T-helper 22 cell (primary cell): ENCODE data around the gene REV3L.
"Not testable (repeated sequence)": the region's sequence is repeated elsewhere in the genome, so short reads cannot be mapped to it uniquely, and the experiment has no call there.

Source experiments
- DNase-seq: peaks from one replicate; pipeline ENCODE4 v3.0.0-alpha.2; 2020; ENCODE audit warnings: low read depth

Gene REV3L, protein sequence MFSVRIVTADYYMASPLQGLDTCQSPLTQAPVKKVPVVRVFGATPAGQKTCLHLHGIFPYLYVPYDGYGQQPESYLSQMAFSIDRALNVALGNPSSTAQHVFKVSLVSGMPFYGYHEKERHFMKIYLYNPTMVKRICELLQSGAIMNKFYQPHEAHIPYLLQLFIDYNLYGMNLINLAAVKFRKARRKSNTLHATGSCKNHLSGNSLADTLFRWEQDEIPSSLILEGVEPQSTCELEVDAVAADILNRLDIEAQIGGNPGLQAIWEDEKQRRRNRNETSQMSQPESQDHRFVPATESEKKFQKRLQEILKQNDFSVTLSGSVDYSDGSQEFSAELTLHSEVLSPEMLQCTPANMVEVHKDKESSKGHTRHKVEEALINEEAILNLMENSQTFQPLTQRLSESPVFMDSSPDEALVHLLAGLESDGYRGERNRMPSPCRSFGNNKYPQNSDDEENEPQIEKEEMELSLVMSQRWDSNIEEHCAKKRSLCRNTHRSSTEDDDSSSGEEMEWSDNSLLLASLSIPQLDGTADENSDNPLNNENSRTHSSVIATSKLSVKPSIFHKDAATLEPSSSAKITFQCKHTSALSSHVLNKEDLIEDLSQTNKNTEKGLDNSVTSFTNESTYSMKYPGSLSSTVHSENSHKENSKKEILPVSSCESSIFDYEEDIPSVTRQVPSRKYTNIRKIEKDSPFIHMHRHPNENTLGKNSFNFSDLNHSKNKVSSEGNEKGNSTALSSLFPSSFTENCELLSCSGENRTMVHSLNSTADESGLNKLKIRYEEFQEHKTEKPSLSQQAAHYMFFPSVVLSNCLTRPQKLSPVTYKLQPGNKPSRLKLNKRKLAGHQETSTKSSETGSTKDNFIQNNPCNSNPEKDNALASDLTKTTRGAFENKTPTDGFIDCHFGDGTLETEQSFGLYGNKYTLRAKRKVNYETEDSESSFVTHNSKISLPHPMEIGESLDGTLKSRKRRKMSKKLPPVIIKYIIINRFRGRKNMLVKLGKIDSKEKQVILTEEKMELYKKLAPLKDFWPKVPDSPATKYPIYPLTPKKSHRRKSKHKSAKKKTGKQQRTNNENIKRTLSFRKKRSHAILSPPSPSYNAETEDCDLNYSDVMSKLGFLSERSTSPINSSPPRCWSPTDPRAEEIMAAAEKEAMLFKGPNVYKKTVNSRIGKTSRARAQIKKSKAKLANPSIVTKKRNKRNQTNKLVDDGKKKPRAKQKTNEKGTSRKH (N-terminal part only)

DNA sequence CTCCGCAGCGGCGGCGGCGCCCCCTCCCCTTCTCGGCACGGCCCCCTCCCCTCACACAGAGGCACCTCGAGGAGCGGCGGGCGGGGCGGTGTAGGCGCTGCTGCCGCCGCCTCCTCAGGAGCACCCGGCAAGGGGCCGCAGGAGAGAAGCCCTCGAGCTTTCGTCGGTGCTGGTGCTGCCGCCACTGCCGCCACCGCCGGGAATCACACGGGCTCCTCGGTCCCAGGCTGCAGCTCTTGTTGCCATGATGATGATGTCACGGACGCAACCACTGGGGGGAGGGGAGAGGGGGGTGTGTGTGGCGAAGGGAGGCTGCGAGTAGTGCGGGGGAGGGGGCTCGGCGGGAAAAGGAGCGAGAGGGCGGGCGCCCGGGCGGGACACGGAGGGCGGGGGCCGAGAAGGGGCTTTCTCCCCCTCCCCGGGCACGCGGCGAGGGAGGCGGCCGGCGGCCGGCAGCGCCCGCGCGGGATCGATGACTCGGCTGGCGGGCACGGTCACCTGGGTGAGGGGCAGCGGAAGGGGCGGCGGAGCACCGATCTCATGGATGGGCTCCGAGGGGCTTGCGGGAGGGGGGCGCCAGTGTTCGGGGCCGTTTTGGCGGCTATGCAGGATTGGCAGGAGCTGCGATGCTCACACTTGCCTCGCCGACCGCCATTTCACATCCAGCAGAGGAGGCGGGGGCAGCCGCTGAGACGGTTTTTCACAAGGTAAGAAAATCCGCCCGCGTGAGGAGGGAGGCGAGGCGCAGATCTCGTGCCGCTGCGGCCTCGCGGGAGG is at the start of gene REV3L:
REV3L (minus strand) TSS at position 260 of the 777 bp plus-strand sequence. CDS start 330 bp downstream, outside the sequence.
- DNase-seq, result peak; percentile 85

DNA sequence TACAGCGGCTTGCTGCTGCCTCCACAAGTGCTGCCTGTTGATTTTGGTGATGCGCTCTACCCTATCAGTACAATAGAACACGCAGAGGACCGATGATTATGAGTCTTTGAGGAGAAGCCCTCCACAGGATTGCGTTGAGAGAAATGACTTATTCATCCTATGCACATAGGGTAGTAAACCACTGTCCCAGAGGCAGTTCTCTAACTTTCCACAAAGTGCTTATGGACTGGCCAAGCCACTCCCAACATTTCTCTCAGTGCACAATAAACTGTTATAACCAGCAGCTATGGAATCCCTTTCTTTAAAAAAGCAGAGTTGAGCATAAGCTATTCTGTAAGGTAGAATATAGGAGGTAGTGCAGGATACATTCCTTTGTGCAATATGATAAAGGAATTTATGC is 48.2 kb upstream of the REV3L start:
- DNase-seq, result no peak

DNA sequence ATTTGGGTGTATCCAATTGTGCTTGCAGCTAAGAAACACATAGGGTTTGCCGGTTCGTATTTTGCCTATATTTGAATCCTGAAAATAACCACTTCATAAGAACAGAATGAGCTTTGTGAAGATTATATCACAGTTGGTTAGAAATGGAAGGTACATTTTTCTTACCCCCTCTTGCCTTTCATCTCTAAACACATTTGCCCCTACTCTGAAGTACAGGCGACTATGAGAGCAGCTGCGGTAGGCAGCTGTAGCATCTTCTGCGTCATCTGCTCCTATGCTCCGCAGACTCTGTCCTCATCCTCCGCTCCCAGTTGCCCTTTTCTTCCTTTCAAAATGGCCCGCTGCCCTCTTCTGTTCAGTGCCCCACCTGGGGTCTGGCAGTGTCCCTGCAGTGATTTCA is 47.6 kb upstream of the REV3L start:
- DNase-seq, result no peak

DNA sequence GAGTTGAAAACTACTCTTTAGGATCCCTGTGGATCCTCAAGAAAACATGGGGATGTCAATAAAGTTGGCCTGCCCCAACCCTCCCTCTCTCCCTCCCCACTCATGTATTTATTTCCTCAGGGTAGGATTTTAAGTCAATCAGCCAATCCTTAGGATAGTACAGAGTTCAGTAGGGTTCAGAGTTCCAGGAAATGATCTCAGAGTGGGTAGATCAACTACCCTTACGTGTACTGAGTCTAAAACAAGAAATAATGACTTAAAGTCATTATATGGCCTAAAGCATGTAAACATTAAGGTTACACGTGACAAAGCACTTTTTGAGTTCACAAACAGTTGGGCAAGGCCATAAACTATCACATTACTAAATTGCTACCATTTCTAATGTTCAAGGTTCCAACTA is 47.2 kb upstream of the REV3L start:
- DNase-seq, result no peak

DNA sequence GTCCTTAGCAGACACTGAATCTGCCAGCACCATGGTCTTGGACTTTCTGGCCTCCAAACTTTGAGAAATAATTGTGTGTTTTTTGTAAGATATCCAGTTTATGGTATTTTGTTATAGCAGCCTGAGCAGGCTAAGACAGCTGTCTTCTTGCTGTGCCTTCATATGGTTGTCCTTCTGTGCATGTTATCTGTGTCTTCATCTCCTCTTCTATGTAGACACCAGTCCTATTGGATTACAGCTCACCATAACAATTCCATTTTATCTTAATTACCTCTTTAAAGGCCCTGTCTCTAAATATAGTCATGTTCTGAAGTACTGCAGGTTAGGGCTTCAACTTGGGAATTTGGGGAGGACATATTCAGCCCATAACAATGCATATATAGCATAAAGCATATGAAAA is 44.3 kb upstream of the REV3L start:
- DNase-seq, result no peak

DNA sequence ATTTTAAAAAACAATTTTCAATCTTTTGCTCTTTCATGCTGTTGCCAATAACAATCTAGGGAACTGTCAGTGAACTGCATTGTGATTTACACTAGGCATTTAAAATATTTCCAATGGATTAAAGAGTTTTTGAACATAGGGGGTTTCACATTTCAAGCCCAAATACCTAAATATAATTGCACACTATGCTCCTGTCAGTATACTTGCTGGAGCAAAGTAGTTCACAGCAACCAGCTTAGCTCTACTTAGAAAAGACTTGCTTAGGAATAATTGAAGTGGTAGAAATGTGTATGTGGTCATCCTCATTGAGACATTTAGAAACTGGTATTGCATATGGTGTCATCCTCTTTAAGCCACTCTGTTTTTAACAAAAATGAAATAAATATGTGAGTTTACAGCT is 41.7 kb upstream of the REV3L start:
- DNase-seq, result no peak

DNA sequence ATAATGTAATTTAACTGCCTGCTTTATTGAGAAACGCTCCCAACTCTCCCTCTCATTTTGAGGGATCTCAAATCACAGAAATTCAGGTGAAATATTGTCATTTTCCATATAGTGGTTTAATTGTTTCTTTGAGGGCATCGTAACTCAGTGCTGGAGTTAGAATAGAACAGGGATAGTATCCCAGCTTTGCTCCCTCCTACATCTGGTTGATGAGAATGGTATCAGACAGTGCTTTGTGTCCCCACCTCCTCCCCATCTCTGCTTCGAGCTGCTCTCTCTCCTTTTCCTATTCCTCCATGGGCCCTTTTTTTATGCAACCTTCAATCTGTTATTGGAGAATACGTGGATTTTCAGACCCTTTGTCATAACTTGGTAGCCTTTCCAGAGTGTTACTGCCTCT is 41.2 kb upstream of the REV3L start:
- DNase-seq, result no peak

DNA sequence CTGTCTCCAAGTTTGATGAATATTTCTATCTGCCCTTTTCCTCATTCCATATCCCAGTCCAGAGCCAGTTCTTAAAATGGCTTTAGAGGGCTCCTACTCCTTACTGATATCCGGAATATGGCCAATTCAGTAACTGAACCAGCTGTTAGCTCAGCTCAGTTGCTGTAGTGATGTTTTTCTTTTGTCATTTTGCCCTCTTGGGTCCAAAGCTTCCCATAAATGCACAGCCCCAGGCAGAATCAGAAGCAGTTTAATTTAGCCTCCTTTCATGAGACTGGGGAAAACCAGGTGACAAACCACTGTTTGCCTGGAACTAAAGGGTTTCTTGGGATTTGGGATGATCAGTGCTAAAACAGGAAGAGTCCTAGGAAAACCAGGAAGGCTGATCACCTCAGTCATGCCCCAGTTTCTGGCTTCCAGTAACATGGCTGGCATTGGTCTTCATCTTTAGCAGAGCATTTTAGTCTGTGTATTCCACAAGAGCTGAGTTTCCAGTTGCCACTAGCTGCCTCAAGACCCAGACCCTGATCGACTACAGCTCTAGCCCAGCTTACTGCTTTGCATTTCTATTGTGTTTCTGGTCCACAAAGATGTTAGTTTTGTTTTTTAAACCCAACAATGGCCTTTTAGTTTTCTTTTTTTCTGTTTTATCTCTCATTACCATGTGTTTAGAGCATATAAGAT is 40.6 kb upstream of the REV3L start:
- no peak for DNase-seq

DNA sequence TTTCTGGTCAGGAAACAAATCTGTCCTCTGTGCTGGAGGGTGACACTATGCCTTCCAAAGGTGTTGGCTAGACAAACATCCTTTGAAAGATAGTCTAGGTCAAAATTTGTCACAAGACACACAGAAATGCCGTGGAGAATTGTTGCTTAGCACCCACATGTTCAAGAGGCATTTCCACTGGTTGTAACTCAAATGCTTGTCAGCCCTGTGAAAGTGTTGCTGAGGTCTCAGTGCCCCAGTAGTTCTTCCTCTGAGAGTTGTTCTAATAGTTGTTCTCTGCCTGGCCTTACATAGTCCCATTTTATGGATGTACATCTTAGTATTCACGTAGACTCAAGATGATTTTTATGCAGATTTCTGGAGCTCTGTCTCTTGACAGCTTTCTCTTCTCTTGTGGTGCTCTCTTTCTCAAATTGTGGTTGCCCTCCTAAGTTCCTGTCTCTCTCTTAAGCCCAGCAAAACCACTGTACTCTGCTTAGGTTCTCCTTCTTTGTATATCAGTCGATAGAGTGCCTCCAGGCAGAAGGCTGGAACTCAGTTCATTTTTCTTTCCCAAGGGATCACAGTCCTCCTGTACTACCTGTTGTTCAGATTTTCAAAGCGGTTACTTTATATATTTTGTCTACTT is 39.5 kb upstream of the REV3L start:
- no peak for DNase-seq

DNA sequence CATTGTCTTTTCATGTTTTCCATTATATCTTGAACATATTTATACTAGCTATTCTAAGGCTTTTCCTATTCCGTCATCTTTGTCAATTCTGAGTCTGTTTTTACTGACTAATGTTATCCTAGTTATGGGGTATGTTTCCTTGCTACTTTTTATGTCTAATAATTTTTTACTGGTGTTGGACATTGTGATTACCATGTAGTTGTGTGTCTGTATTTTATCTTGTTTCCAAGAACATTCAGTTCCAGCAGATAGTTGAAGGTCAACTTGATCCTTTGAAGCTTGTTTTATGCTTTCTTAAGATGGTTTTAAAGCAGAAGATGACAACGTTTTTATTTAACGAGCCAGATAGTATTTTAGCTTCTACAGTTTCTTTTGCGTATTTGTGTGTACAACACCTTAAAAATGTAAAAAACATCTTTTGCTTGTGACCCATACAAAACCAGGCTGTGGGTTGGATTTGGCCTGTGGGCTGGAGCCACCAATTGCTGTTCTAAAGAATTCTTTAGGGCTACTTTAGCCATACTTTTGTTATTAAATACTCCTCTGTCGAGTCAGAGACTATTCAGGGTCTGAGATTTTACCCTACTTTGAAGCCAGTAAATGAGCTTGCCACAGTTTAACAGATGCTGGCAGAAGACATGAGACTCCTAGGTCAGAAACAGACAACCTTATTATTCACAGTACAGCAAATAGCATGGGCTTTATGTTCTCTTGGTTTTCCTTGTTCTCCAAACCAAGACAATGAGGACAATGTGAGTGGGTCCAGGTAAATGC is 38.7 kb upstream of the REV3L start:
- no peak for DNase-seq

DNA sequence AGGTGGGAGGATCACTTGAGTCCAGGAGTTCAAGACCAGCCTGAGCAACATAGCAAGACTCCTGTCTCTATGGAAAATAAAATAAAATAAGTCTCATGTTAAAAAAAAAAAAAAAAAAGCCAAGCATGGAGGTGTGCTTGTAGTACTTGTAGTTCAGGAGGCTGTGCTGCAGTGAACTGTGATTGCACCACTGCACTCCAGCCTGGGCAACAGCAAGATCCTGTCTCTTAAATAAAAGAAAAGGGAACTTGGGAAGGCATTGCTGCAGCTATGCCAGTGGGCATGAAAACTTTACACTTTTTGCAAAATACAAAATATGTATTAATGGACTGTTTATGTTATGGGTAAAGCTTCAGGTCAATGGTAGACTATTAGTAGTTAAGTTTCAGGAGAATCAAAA is 37.5 kb upstream of the REV3L start:
- no peak for DNase-seq

DNA sequence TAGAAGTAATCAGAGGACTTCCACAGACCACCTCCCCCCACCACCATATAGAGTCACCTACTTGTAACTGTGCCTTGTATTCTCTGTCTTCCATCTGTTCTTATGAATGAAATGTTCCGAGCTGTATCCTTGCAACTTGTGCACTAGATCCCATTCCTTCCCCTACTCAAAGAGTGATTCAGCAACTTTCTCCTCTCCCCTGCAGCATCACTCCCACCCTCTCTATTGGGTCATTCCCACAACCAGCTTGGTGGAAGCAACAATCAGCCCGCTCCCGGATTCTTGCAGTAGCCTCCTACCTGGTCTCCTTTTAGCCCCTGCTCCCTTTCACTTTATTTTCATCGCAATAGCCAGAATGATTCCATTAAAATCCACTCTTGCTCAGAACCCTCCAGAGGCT is 34.9 kb upstream of the REV3L start:
- no peak for DNase-seq

DNA sequence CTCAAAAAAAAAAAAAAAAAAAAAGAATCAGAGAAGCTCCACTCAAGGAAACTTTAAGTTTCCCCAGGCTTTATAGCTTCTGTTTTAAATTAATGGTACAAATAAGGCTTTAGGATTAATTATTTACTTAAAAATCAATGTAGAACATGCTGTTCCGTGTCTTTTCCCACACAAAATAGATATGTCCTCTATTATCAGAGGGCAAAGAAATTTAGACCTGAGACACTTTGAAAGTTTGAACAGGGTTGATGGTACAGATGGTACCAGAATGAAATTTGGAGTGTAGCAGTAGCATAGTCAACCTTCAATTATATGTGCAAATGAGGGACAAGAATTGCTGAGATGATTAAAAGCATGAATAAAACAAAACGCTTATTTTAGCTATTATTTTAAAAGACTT is 32.2 kb upstream of the REV3L start:
- DNase-seq, result no peak

DNA sequence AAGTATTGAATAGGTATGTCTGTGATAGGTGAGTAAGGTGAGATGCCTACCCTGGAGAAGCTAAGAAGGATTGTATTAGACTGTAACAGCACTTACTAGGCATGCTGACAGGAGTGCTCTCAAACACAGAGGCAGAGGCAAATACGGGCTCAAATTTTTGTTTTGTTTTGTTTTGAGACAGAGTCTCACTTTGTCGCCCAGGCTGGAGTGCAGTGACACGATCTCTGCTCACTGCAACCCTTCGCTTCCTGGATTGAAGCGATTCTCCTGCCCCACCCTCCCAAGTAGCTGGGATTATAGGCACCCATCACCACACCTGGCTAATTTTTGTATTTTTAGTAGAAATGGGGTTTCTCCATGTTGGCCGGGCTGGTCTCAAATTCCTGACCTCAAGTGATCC is 31.5 kb upstream of the REV3L start:
- DNase-seq, result not testable (repeated sequence)

DNA sequence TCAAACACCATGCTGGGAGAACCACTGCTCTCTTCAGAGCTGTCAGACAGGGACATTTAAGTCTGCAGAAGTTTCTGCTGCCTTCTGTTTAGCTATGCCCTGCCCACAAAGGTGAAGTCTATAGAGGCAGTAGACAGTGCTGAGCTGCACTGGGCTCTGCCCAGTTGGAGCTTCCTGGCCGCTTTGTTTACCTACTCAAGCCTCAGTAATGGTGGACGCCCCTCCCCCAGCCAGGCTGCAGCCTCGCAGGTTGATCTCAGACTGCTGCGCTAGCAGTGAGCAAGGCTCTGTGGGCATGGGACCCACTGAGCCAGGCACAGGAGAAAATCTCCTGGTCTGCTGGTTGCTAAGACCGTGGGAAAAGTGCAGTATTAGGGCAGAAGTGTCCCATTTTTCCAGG is 24.2 kb upstream of the REV3L start:
- not testable (repeated sequence) for DNase-seq

DNA sequence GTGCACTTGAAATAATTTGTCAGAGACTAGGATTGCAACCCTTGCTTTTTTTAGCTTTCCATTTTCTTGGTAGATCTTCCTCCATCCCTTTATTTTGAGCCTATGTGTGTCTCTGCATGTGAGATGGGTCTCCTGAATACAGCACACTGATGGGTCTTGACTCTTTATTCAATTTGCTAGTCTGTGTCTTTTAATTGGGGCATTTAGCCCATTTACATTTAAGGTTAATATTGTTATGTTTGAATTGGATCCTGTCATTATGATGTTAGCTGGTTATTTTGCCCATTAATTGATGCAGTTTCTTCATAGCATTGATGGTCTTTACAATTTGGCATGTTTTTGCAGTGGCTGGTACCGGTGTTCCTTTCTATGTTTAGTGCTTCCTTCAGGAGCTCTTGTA is 22.5 kb upstream of the REV3L start:
- DNase-seq, result not testable (repeated sequence)

DNA sequence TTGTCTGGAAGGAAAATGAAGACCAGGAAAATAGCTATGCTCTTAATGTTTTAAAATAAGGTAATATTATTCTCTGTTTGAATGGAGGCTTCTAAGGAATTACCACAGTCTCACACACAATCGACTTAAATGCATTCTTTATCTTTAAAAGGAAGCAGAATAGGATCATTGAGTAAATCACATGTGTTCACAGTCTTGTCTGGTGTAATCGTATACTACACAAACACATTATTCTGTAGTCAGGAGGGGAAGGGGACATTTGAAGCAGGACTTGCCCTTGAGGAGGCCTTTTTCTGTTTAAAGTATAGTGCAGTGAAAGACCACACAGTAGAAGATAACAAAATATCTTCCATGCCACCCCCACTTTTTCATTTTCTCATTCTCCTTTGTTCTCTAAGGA is 20.6 kb upstream of the REV3L start:
- DNase-seq, result no peak

DNA sequence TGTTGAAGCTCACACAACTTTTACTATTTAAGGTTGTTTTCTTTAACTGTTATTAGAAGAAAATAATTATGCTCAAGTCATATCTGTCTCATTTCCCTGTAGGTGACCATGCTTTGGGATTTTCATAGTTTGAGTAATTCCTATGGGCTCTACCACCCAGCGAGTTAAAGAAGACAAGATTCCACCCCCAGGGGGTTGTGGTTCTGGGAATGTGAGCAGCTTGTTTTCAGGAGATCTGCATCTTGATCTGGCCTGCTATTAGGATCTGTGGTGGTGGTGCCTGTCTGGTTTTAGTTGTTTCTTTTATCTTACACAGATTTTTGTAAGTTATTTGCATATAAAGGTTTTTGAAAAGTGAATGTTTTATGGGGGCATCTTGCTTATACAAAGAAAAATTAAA is 20.2 kb upstream of the REV3L start:
- no peak for DNase-seq

DNA sequence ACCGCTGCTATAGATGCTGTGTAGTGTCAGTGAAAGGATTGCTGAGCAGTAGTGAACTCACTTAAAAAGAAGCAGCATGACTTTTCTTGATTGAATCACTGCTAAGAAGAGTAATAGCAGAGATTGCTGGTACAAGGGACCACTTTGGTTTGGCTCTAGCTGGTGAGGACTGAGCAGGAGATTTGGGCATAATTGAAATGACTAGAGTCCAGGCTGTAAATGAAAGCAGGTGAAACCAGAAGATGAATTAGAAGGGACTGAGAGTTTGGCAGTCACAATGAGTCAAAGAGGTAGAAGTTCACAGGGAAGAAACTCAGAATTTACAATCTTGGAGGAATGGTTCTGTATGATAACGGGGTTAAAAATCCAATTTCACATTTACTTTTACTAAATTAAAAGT is 19.1 kb upstream of the REV3L start:
- DNase-seq, result no peak

DNA sequence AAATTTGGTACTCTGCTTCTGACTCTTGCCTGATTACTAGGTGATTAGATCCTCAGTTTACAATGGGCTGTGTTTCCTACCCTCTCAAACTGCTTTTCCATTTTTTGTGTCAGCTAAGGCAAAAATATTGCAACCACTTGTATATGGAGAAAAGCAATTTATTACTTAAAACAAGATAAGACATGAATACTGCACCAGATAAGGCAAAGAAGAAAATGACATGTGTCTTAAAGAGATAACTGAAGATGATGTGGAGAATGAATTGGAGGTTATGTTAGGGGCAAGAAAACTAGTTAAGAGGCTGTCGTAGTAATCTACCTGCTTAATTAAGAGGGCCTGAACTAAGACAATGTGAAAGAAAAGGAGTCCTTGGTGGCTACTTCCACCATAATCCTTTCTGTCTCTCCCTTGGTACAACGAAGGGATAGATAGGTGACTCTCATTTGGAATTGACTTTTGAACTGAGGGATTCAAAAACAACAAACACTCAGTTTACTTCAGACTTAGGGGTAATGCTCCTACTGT is 16.3 kb upstream of the REV3L start:
- no peak for DNase-seq
